Right hindlimb (tissue), 1 donor: ENCODE data around the gene TMTC2.

ENCODE experiments used
- DNase-seq: peaks from one replicate; pipeline ENCODE4 v3.0.0-alpha.2; 2018

Gene TMTC2

GRCh38 chr12:83149987-83150386 is 463.3 kb downstream of the TMTC2 start:
- DNase-seq = no peak

GRCh38 chr12:83150465-83151189 is 463.9 kb downstream of the TMTC2 start:
- DNase-seq = no peak

- no peak for DNase-seq
Measured at GRCh38 chr12:83153177-83153576, 466.5 kb downstream of the TMTC2 start.

- no peak for DNase-seq
Measured at GRCh38 chr12:83156815-83157214, 470.1 kb downstream of the TMTC2 start.

GRCh38 chr12:83157604-83158003 is 470.9 kb downstream of the TMTC2 start:
- DNase-seq = no peak

GRCh38 chr12:83158613-83159207 is 472.0 kb downstream of the TMTC2 start:
- no peak for DNase-seq

- DNase-seq = no peak
Measured at GRCh38 chr12:83161456-83161855, 474.8 kb downstream of the TMTC2 start.

GRCh38 chr12:83168751-83169150 is 482.0 kb downstream of the TMTC2 start:
- DNase-seq = no peak

- DNase-seq = no peak
Measured at GRCh38 chr12:83172441-83172840, 485.7 kb downstream of the TMTC2 start.

- DNase-seq = no peak
Measured at GRCh38 chr12:83172866-83173649, 486.4 kb downstream of the TMTC2 start.

- DNase-seq = no peak
Measured at GRCh38 chr12:83179999-83180398, 493.3 kb downstream of the TMTC2 start.

GRCh38 chr12:83181074-83181473 is 494.4 kb downstream of the TMTC2 start:
- no peak for DNase-seq

GRCh38 chr12:83183132-83183531 is 496.4 kb downstream of the TMTC2 start:
- DNase-seq = no peak
